G401.6 (cell line): ENCODE measurements around the gene TBCE.
"Not testable (repeated sequence)": the region's sequence is repeated elsewhere in the genome, so short reads cannot be mapped to it uniquely, and the experiment has no call there.

Source experiments
- FAIRE-seq: peaks from 2 replicates; lab custom pipeline; 2012; peaks lifted over from hg19 to GRCh38; lab: Jason Lieb, UNC

The TBCE gene

GRCh38 chr1:235351898-235352297, 15.3 kb upstream of the TBCE start:
- no peak for FAIRE-seq

GRCh38 chr1:235357485-235358373, 9.5 kb upstream of the TBCE start:
- FAIRE-seq: no peak

GRCh38 chr1:235358899-235359298, 8.3 kb upstream of the TBCE start:
- no peak for FAIRE-seq

GRCh38 chr1:235364189-235364588, 3.0 kb upstream of the TBCE start:
- not testable (repeated sequence) for FAIRE-seq

GRCh38 chr1:235366286-235366685, 941 bp upstream of the TBCE start:
- FAIRE-seq: no peak

- FAIRE-seq: no peak
Observed at GRCh38 chr1:235368428-235368827, 1.2 kb downstream of the TBCE start.

- FAIRE-seq: no peak
Observed at GRCh38 chr1:235369802-235370201, 2.6 kb downstream of the TBCE start.

- FAIRE-seq: no peak
Observed at GRCh38 chr1:235375919-235376605, 8.8 kb downstream of the TBCE start.

- not testable (repeated sequence) for FAIRE-seq
Observed at GRCh38 chr1:235378134-235378735, 11.0 kb downstream of the TBCE start.

- FAIRE-seq: not testable (repeated sequence)
Observed at GRCh38 chr1:235381955-235382739, 14.9 kb downstream of the TBCE start.

- not testable (repeated sequence) for FAIRE-seq
Observed at GRCh38 chr1:235385633-235386032, 18.4 kb downstream of the TBCE start.

- FAIRE-seq: no peak
Observed at GRCh38 chr1:235391874-235392273, 24.6 kb downstream of the TBCE start.

- no peak for FAIRE-seq
Observed at GRCh38 chr1:235397733-235398132, 30.5 kb downstream of the TBCE start.

GRCh38 chr1:235399661-235400060, 32.4 kb downstream of the TBCE start:
- FAIRE-seq: no peak

- no peak for FAIRE-seq
Observed at GRCh38 chr1:235401251-235401650, 34.0 kb downstream of the TBCE start.

GRCh38 chr1:235402457-235403200, 35.4 kb downstream of the TBCE start:
- no peak for FAIRE-seq

- no peak for FAIRE-seq
Observed at GRCh38 chr1:235403593-235403992, 36.4 kb downstream of the TBCE start.

GRCh38 chr1:235404190-235404589, 37.0 kb downstream of the TBCE start:
- no peak for FAIRE-seq

- FAIRE-seq: no peak
Observed at GRCh38 chr1:235407419-235407818, 40.2 kb downstream of the TBCE start.

- FAIRE-seq: no peak
Observed at GRCh38 chr1:235408503-235408960, 41.3 kb downstream of the TBCE start.

- no peak for FAIRE-seq
Observed at GRCh38 chr1:235409042-235409820, 42.0 kb downstream of the TBCE start.
